ENCODE results near the gene ZNF385A.

The ZNF385A gene

GRCh38 chr12:54360717-54361456 is 23.6 kb downstream of the ZNF385A start:
- Histone ChIP-seq H3F3A (ENCODE audit: control insufficient read depth, insufficient read depth) (peaks cover 6% of the 10 kb centered on the region; the same call in 1 of the 2 replicates), H3K36me3 (ENCODE audit: control insufficient read depth, low read length) (0 out of 2 replicates have a peak, but pooled peaks cover 3% of the 10 kb centered on the region), H3K9me3 (ENCODE audit: control insufficient read depth, insufficient read depth, low read length) (no peaks in the 10 kb centered on the region), H3K4me2 (ENCODE audit: low read length) (no peak overlapping the region), H4K20me1 (ENCODE audit: control insufficient read depth, insufficient read depth, low read depth, low read length) (no peaks in the 10 kb centered on the region), H3K4me1 (ENCODE audit: control insufficient read depth, low read length) (peaks cover 48% of the 10 kb centered on the region), H3K79me2 (ENCODE audit: control insufficient read depth, low read length) (peaks cover 8% of the 10 kb centered on the region), H3K4me3 (ENCODE audit: low read length) (no peak overlapping the region), H3K9me2 (replicated peaks; ENCODE audit: control insufficient read depth, low read length) (no peaks in the 10 kb centered on the region), H3K27ac (ENCODE audit: low read depth, low read length) (no peak overlapping the region), H3K27me3 (ENCODE audit: control insufficient read depth, low read length) (0 out of 2 replicates have a peak, but pooled peaks cover 3% of the 10 kb centered on the region)
- TF ChIP-seq, protein P1, sequence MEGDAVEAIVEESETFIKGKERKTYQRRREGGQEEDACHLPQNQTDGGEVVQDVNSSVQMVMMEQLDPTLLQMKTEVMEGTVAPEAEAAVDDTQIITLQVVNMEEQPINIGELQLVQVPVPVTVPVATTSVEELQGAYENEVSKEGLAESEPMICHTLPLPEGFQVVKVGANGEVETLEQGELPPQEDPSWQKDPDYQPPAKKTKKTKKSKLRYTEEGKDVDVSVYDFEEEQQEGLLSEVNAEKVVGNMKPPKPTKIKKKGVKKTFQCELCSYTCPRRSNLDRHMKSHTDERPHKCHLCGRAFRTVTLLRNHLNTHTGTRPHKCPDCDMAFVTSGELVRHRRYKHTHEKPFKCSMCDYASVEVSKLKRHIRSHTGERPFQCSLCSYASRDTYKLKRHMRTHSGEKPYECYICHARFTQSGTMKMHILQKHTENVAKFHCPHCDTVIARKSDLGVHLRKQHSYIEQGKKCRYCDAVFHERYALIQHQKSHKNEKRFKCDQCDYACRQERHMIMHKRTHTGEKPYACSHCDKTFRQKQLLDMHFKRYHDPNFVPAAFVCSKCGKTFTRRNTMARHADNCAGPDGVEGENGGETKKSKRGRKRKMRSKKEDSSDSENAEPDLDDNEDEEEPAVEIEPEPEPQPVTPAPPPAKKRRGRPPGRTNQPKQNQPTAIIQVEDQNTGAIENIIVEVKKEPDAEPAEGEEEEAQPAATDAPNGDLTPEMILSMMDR (IDR thresholded peaks at IDR 0.05; ENCODE audit: low read depth, low read length, poor library complexity, severe bottlenecking) = peak; percentile 91
- TF ChIP-seq EZH2phosphoT487 (IDR thresholded peaks at IDR 0.05; ENCODE audit: borderline replicate concordance, low read length) = no peak

GRCh38 chr12:54359762-54360351 is 24.7 kb downstream of the ZNF385A start:
- Histone ChIP-seq H3K27me3 (ENCODE audit: control insufficient read depth, low read length) (0 out of 2 replicates have a peak, but pooled peaks cover 3% of the 10 kb centered on the region), H3K79me2 (ENCODE audit: control insufficient read depth, low read length) (peaks cover 8% of the 10 kb centered on the region), H3K36me3 (ENCODE audit: control insufficient read depth, low read length) (0 out of 2 replicates have a peak, but pooled peaks cover 3% of the 10 kb centered on the region), H4K20me1 (ENCODE audit: control insufficient read depth, insufficient read depth, low read depth, low read length) (no peaks in the 10 kb centered on the region), H3K9me3 (ENCODE audit: control insufficient read depth, insufficient read depth, low read length) (no peaks in the 10 kb centered on the region), H3F3A (ENCODE audit: control insufficient read depth, insufficient read depth) (peaks cover 6% of the 10 kb centered on the region; the same call in 1 of the 2 replicates), H3K4me2 (ENCODE audit: low read length) (peak overlapping the region; percentile 86), H3K4me3 (ENCODE audit: low read length) (peak overlapping the region; percentile 100), H3K4me1 (ENCODE audit: control insufficient read depth, low read length) (peaks cover 48% of the 10 kb centered on the region), H3K27ac (ENCODE audit: low read depth, low read length) (peak overlapping the region; percentile 94), H3K9me2 (replicated peaks; ENCODE audit: control insufficient read depth, low read length) (no peaks in the 10 kb centered on the region)
- no peak for TF ChIP-seq EZH2phosphoT487 (IDR thresholded peaks at IDR 0.05; ENCODE audit: borderline replicate concordance, low read length)
- TF ChIP-seq, protein P1 (IDR thresholded peaks at IDR 0.05; ENCODE audit: low read depth, low read length, poor library complexity, severe bottlenecking) = no peak

DNA sequence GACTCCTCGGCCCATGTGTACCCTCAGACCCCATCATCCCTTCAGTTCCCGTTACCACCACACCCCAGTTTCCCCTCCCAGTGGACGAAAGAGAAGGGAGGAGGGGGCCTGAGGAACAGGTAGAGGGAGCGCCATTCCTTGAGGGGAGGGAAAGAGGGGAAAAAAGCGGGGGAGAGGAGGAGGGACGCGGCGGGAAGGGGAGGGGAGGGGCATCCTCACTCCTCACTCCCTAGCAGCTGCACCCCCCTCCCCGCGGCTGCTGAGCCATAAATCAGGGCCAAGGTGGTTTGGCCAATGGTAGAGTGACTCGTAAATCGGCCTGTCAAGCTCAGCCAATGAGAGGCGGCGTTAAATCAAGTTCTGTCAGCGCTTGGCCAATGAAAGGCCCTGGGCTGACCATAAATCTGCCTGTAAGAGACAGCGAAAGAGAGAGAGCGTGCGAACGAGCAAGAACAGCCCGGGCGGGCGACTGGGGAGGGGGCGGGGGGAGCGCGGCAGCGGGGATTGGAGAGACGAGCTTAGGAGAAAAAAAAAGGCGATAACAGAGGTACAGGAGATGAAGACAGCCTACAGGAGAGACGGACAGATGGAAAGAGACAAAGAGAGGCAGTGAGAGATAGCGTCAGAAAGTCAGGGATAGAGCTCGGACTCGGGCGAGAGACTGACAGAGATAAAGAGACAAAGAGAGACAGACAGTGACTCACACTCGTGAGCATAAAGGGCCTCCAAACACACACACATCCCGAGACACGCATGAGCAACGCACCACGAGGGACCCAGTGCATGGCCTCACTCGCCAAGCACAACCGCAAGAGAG is 25.4 kb downstream of the ZNF385A start:
- H3K79me2 ChIP-seq (ENCODE audit: control insufficient read depth, low read length) = peaks cover 8% of the 10 kb centered on the region
- H3K4me1 ChIP-seq (ENCODE audit: control insufficient read depth, low read length) = peaks cover 43% of the 10 kb centered on the region
- H3K36me3 ChIP-seq (ENCODE audit: control insufficient read depth, low read length) = 0 out of 2 replicates have a peak, but pooled peaks cover 3% of the 10 kb centered on the region
- peaks cover 6% of the 10 kb centered on the region; the same call in 1 of the 2 replicates for H3F3A ChIP-seq (ENCODE audit: control insufficient read depth, insufficient read depth)
- H3K27ac ChIP-seq (ENCODE audit: low read depth, low read length) = peak overlapping the region; percentile 94
- peak overlapping the region; percentile 100 for H3K4me3 ChIP-seq (ENCODE audit: low read length)
- 0 out of 2 replicates have a peak, but pooled peaks cover 2% of the 10 kb centered on the region for H3K27me3 ChIP-seq (ENCODE audit: control insufficient read depth, low read length)
- H3K9me2 ChIP-seq (replicated peaks; ENCODE audit: control insufficient read depth, low read length) = no peaks in the 10 kb centered on the region
- peak overlapping the region; percentile 100 for H3K4me2 ChIP-seq (ENCODE audit: low read length)
- H3K9me3 ChIP-seq (ENCODE audit: control insufficient read depth, insufficient read depth, low read length) = no peaks in the 10 kb centered on the region
- H4K20me1 ChIP-seq (ENCODE audit: control insufficient read depth, insufficient read depth, low read depth, low read length) = no peaks in the 10 kb centered on the region
- TF ChIP-seq, protein P1 (IDR thresholded peaks at IDR 0.05; ENCODE audit: low read depth, low read length, poor library complexity, severe bottlenecking) = no peak
- TF ChIP-seq EZH2phosphoT487 (IDR thresholded peaks at IDR 0.05; ENCODE audit: borderline replicate concordance, low read length) = no peak

Measured in DOHH2 (cell line).